Activated naive CD8-positive, alpha-beta T cell treated with anti-CD3 and anti-CD28 coated beads, Interleukin-2, amount 50 U/mL, for 24 hours (primary cell): ENCODE measurements around the gene CA10.
A peak's percentile ranks its signal among the peaks of the same experiment; 100 is the strongest.

Source experiments
- ATAC-seq: fragments of 150-1000 bp; cut with Tn5 transposase; one replicate; pipeline ENCODE4 v1.10.0; 2021
- DNase-seq: peaks from one replicate; pipeline ENCODE4 v3.0.0; 2021
- H3K27ac Mint-ChIP-seq: one replicate; pipeline ENCODE4 v1.8.0; 2021; ENCODE audit warnings: mild to moderate bottlenecking, mixed read lengths
- H3K27me3 Mint-ChIP-seq: one replicate; pipeline ENCODE4 v1.8.0; 2021; ENCODE audit warnings: mixed read lengths
- H3K36me3 Mint-ChIP-seq: one replicate; pipeline ENCODE4 v1.8.0; 2021; ENCODE audit warnings: low read depth, mixed read lengths
- H3K4me1 Mint-ChIP-seq: one replicate; pipeline ENCODE4 v1.8.0; 2021; ENCODE audit warnings: mixed read lengths
- H3K4me3 Mint-ChIP-seq: one replicate; pipeline ENCODE4 v1.8.0; 2021; ENCODE audit warnings: mild to moderate bottlenecking, moderate library complexity, mixed read lengths
- H3K9me3 Mint-ChIP-seq: one replicate; pipeline ENCODE4 v1.8.0; 2021; ENCODE audit warnings: mixed read lengths

The CA10 gene

DNA sequence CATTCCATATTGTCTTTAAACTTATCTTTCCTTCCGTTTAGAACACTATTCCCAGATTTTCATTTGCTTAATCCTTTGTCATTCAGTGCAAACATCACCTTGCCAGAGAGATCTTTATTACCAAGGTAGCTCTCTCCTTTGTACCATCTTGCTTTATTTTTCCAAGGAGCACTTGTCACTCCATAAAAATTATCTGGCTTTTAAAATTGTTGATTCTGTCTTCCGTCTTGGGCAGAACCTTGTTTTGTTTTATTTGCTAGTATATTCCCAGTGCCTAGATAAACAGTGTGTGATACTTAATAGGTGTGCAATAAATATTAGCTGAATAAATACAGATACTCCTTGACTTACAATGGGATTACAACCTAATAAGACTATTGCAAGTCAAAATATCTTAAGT is 570.5 kb downstream of the CA10 start:
- ATAC-seq (no peak), DNase-seq (no peak)
- H3K27ac Mint-ChIP-seq: no peak overlapping the region
- H3K9me3 Mint-ChIP-seq: peaks cover 25% of the 10 kb centered on the region
- H3K27me3 Mint-ChIP-seq: no peaks in the 10 kb centered on the region
- H3K4me1 Mint-ChIP-seq: no peaks in the 10 kb centered on the region
- no peak overlapping the region for H3K4me3 Mint-ChIP-seq
- no peaks in the 10 kb centered on the region for H3K36me3 Mint-ChIP-seq

- Mint-ChIP-seq H3K27me3 (no peaks in the 10 kb centered on the region), H3K27ac (no peak overlapping the region), H3K9me3 (peaks cover 25% of the 10 kb centered on the region), H3K36me3 (no peaks in the 10 kb centered on the region), H3K4me1 (no peaks in the 10 kb centered on the region), H3K4me3 (no peak overlapping the region)
- DNase-seq (no peak), ATAC-seq (no peak)
Observed at GRCh38 chr17:51587516-51587915, 571.0 kb downstream of the CA10 start.

DNA sequence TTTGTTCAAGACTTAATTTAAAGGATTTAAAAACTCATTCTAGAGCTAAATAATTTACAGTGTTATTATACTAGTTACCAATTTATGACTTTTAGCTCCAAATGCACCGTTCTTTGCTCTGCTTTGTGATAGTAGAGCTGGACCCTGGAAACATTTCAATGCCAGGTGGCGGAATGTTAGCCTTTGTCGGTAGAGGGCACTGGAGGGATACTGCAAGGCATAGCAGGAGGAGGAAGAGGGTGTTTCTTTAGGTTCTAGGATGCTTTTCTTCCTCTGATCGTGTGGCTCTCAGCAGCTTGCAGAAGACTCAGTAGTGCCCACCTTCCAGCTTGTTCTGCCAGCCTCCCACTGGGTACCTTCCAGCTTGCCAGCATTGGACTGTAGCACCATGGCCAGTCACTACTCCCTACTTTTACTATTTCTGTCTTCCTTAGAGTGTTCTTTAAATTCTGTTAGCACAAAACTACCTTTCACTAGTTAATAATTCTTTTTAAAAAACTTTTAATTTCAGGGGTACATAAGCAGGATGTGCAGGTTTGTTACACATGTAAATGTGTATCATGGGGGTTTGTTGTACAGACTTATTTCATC is 572.9 kb downstream of the CA10 start:
- Mint-ChIP-seq H3K27me3 (no peaks in the 10 kb centered on the region), H3K9me3 (peaks cover 25% of the 10 kb centered on the region), H3K4me1 (no peaks in the 10 kb centered on the region), H3K4me3 (no peak overlapping the region), H3K27ac (no peak overlapping the region), H3K36me3 (no peaks in the 10 kb centered on the region)
- DNase-seq: peak; percentile 1
- ATAC-seq: no peak

GRCh38 chr17:51580869-51581268 is 577.6 kb downstream of the CA10 start:
- H3K36me3 Mint-ChIP-seq: no peaks in the 10 kb centered on the region
- no peak overlapping the region for H3K4me3 Mint-ChIP-seq
- ATAC-seq (no peak), DNase-seq (no peak)
- H3K9me3 Mint-ChIP-seq: peaks cover 19% of the 10 kb centered on the region
- no peak overlapping the region for H3K27ac Mint-ChIP-seq
- H3K27me3 Mint-ChIP-seq: peaks cover 11% of the 10 kb centered on the region
- no peaks in the 10 kb centered on the region for H3K4me1 Mint-ChIP-seq
